ENCODE data around the gene PATE4. TPM values are rescaled to one million over a fixed set of nuclear protein-coding genes. Genes with fewer than 3 reads are reported as not detected.
A peak's percentile ranks its signal among the peaks of the same experiment; 100 is the strongest.
"Not testable (repeated sequence)": the region's sequence is repeated elsewhere in the genome, so short reads cannot be mapped to it uniquely, and the experiment has no call there.

Gene PATE4
- polyA plus RNA-seq (ENCODE audit: low read depth in 6 of 6) = not detected

GRCh38 chr11:125833016-125833415 lies at the start of gene PATE4:
Gene PATE4 (plus strand): TSS chr11:125833316. CDS start chr11:125833360, 44 bp downstream.
- Mint-ChIP-seq H3K4me1 (no peaks in the 10 kb centered on the region), H3K36me3 (peaks cover 8 to 12% of the 10 kb centered on the region in 2 donors), H3K9me3 (peaks cover 4 to 20% (median 12%) of the 10 kb centered on the region in 7 donors), H3K27ac (peak within 1 kb of the TSS in 1 of 6 donors; percentile 77), H3K27me3 (peaks cover 18 to 28% (median 20%) of the 10 kb centered on the region in 3 donors), H3K4me3 (no peak within 1 kb of the TSS)
- ATAC-seq (ENCODE audit: low read depth in 2 of 2) (no peak), DNase-seq (no peak)

- Mint-ChIP-seq H3K36me3 (peaks cover 0 to 6% of the 10 kb centered on the region in 2 donors), H3K27ac (no peak overlapping the region), H3K9me3 (peaks cover 2 to 19% (median 10%) of the 10 kb centered on the region in 7 donors), H3K4me3 (no peak overlapping the region), H3K4me1 (no peaks in the 10 kb centered on the region), H3K27me3 (peaks cover 4 to 29% (median 17%) of the 10 kb centered on the region in 3 donors)
- no peak for DNase-seq
- ATAC-seq (ENCODE audit: low read depth in 2 of 2) = no peak
Observed at GRCh38 chr11:125784678-125785077, 48.4 kb upstream of the PATE4 start.

GRCh38 chr11:125787827-125788226 lies 45.3 kb upstream of the PATE4 start, which contains the start of gene PATE3:
Gene PATE3 (plus strand): TSS chr11:125788127. CDS start chr11:125788152, 25 bp downstream.
- Mint-ChIP-seq H3K27me3 (peaks cover 4 to 27% (median 15%) of the 10 kb centered on the region in 3 donors), H3K4me1 (no peaks in the 10 kb centered on the region), H3K36me3 (no peaks in the 10 kb centered on the region), H3K4me3 (no peak within 1 kb of the TSS), H3K27ac (peak within 1 kb of the TSS in 1 of 6 donors; percentile 27), H3K9me3 (peaks cover 4 to 17% (median 12%) of the 10 kb centered on the region in 7 donors)
- no peak for ATAC-seq (ENCODE audit: low read depth in 2 of 2)
- DNase-seq = no peak

- Mint-ChIP-seq H3K4me3 (no peak overlapping the region), H3K27ac (no peak overlapping the region), H3K9me3 (peaks cover 12 to 37% (median 26%) of the 10 kb centered on the region in 7 donors)
Observed at GRCh38 chr11:125790825-125791224, 42.3 kb upstream of the PATE4 start.

GRCh38 chr11:125797641-125798040 lies 35.5 kb upstream of the PATE4 start:
- peaks cover 12 to 23% of the 10 kb centered on the region in 2 donors for H3K36me3 Mint-ChIP-seq
- no peak overlapping the region for H3K27ac Mint-ChIP-seq
- no peaks in the 10 kb centered on the region for H3K4me1 Mint-ChIP-seq
- peaks cover 25 to 100% (median 62%) of the 10 kb centered on the region in 7 donors for H3K9me3 Mint-ChIP-seq
- H3K4me3 Mint-ChIP-seq = no peak overlapping the region
- no peak for DNase-seq
- peaks cover 0 to 16% (median 4%) of the 10 kb centered on the region in 3 donors for H3K27me3 Mint-ChIP-seq
- no peak for ATAC-seq (ENCODE audit: low read depth in 2 of 2)

More at GRCh38 chr11:125790825-125791224, 42.3 kb upstream of the PATE4 start:
- H3K4me1 Mint-ChIP-seq = no peaks in the 10 kb centered on the region
- ATAC-seq (ENCODE audit: low read depth in 2 of 2) = no peak
- no peak for DNase-seq
- peaks cover 8 to 26% (median 15%) of the 10 kb centered on the region in 3 donors for H3K27me3 Mint-ChIP-seq
- H3K36me3 Mint-ChIP-seq = no peaks in the 10 kb centered on the region

GRCh38 chr11:125799808-125800207 lies 33.3 kb upstream of the PATE4 start:
- H3K27ac Mint-ChIP-seq = no peak overlapping the region
- peaks cover 0 to 16% (median 0%) of the 10 kb centered on the region in 3 donors for H3K27me3 Mint-ChIP-seq
- H3K36me3 Mint-ChIP-seq = peaks cover 12 to 25% of the 10 kb centered on the region in 2 donors
- peaks cover 24 to 99% (median 52%) of the 10 kb centered on the region in 7 donors for H3K9me3 Mint-ChIP-seq
- DNase-seq (no peak), ATAC-seq (ENCODE audit: low read depth in 2 of 2) (no peak)
- no peak overlapping the region for H3K4me3 Mint-ChIP-seq
- no peaks in the 10 kb centered on the region for H3K4me1 Mint-ChIP-seq

GRCh38 chr11:125802387-125802786 lies 30.7 kb upstream of the PATE4 start:
- peaks cover 15 to 82% (median 37%) of the 10 kb centered on the region in 7 donors for H3K9me3 Mint-ChIP-seq
- no peak overlapping the region for H3K27ac Mint-ChIP-seq
- H3K4me3 Mint-ChIP-seq = peak overlapping the region in 1 of 8 donors; percentile 73
- DNase-seq = no peak
- no peak for ATAC-seq (ENCODE audit: low read depth in 2 of 2)
- H3K36me3 Mint-ChIP-seq = peaks cover 12 to 25% of the 10 kb centered on the region in 2 donors
- H3K4me1 Mint-ChIP-seq = no peaks in the 10 kb centered on the region
- H3K27me3 Mint-ChIP-seq = peaks cover 0 to 12% (median 0%) of the 10 kb centered on the region in 3 donors

GRCh38 chr11:125807909-125808308 lies 25.2 kb upstream of the PATE4 start:
- DNase-seq = no peak
- Mint-ChIP-seq H3K27ac (no peak overlapping the region), H3K36me3 (peaks cover 0 to under 1% of the 10 kb centered on the region in 2 donors), H3K4me3 (no peak overlapping the region), H3K9me3 (peaks cover 7 to 37% (median 11%) of the 10 kb centered on the region in 7 donors), H3K4me1 (no peaks in the 10 kb centered on the region), H3K27me3 (peaks cover 0 to 4% (median 0%) of the 10 kb centered on the region in 3 donors)
- ATAC-seq (ENCODE audit: low read depth in 2 of 2) = no peak

- H3K4me3 Mint-ChIP-seq = no peak overlapping the region
- no peak for ATAC-seq (ENCODE audit: low read depth in 2 of 2)
- H3K4me1 Mint-ChIP-seq = no peaks in the 10 kb centered on the region
- H3K27ac Mint-ChIP-seq = no peak overlapping the region
- peaks cover 21 to 33% (median 28%) of the 10 kb centered on the region in 3 donors for H3K27me3 Mint-ChIP-seq
- H3K36me3 Mint-ChIP-seq = peaks cover 5 to 8% of the 10 kb centered on the region in 2 donors
- no peak for DNase-seq
- H3K9me3 Mint-ChIP-seq = peaks cover 4 to 20% (median 10%) of the 10 kb centered on the region in 7 donors
Observed at GRCh38 chr11:125835748-125836147, 2.6 kb downstream of the PATE4 start.

- peaks cover 14 to 43% (median 29%) of the 10 kb centered on the region in 7 donors for H3K9me3 Mint-ChIP-seq
- H3K36me3 Mint-ChIP-seq = peaks cover 6 to 24% of the 10 kb centered on the region in 2 donors
- peaks cover 7 to 18% (median 11%) of the 10 kb centered on the region in 3 donors for H3K27me3 Mint-ChIP-seq
- DNase-seq (no peak), ATAC-seq (ENCODE audit: low read depth in 2 of 2) (peak in 1 of 2 donors; percentile 32)
- H3K27ac Mint-ChIP-seq = no peak overlapping the region
- H3K4me1 Mint-ChIP-seq = no peaks in the 10 kb centered on the region
- no peak overlapping the region for H3K4me3 Mint-ChIP-seq
Observed at GRCh38 chr11:125842321-125842948, 9.3 kb downstream of the PATE4 start.

- H3K9me3 Mint-ChIP-seq = peaks cover 14 to 63% (median 45%) of the 10 kb centered on the region in 7 donors
- no peak overlapping the region for H3K27ac Mint-ChIP-seq
- H3K4me3 Mint-ChIP-seq = no peak overlapping the region
- peaks cover 6 to 32% of the 10 kb centered on the region in 2 donors for H3K36me3 Mint-ChIP-seq
- ATAC-seq (ENCODE audit: low read depth in 2 of 2) (no peak), DNase-seq (no peak)
- no peaks in the 10 kb centered on the region for H3K4me1 Mint-ChIP-seq
- H3K27me3 Mint-ChIP-seq = peaks cover 0 to 10% (median 9%) of the 10 kb centered on the region in 3 donors
Observed at GRCh38 chr11:125846188-125846587, 13.1 kb downstream of the PATE4 start.

- not testable (repeated sequence) for DNase-seq; H3K4me3 Mint-ChIP-seq; H3K4me1 Mint-ChIP-seq; ATAC-seq (ENCODE audit: low read depth in 2 of 2); H3K27ac Mint-ChIP-seq
- H3K9me3 Mint-ChIP-seq = peaks cover 15 to 57% (median 34%) of the 10 kb centered on the region in 7 donors
- peaks cover 11 to 31% of the 10 kb centered on the region in 2 donors for H3K36me3 Mint-ChIP-seq
- peaks cover 5 to 17% (median 16%) of the 10 kb centered on the region in 3 donors for H3K27me3 Mint-ChIP-seq
Observed at GRCh38 chr11:125857670-125858069, 24.6 kb downstream of the PATE4 start.

GRCh38 chr11:125862786-125863185 lies 29.7 kb downstream of the PATE4 start:
- not testable (repeated sequence) for H3K27ac Mint-ChIP-seq; H3K4me3 Mint-ChIP-seq; H3K27me3 Mint-ChIP-seq; ATAC-seq (ENCODE audit: low read depth in 2 of 2); DNase-seq; H3K4me1 Mint-ChIP-seq
- peaks cover 0 to 14% of the 10 kb centered on the region in 2 donors for H3K36me3 Mint-ChIP-seq
- peaks cover 4 to 34% (median 19%) of the 10 kb centered on the region in 7 donors for H3K9me3 Mint-ChIP-seq

- not testable (repeated sequence) for ATAC-seq (ENCODE audit: low read depth in 2 of 2); H3K4me3 Mint-ChIP-seq; H3K36me3 Mint-ChIP-seq; H3K4me1 Mint-ChIP-seq; DNase-seq; H3K27me3 Mint-ChIP-seq; H3K27ac Mint-ChIP-seq
- H3K9me3 Mint-ChIP-seq = peaks cover 0 to 16% (median 3%) of the 10 kb centered on the region in 7 donors
Observed at GRCh38 chr11:125865354-125865753, 32.2 kb downstream of the PATE4 start.
